SK-N-SH (cell line): ENCODE data around the gene EP300. TPM values are rescaled to one million over a fixed set of nuclear protein-coding genes. Genes with fewer than 3 reads are reported as not detected.

Experiments used
- CTCF ChIA-PET: fragments of 300-600, 350-600 bp; formaldehyde crosslinking; extraction: SDS; loops from one replicate; lab custom pipeline; 2021; lab: Yijun Ruan, JAX
- POLR2A ChIA-PET: fragments of 350-600 bp; sonication (Branson Sonifier 250); formaldehyde crosslinking; extraction: SDS; loops from one replicate; lab custom pipeline; 2020; ENCODE audit warnings: antibody characterized with exemption, inconsistent platforms; lab: Yijun Ruan, JAX
- DNase-seq: peaks from one replicate; pipeline ENCODE4 v3.0.0; 2012
- H2AFZ ChIP-seq: fragments of 200-600 bp; sonication (generic); 2 replicates; pipeline ENCODE4 v1.8.1; 2016; ENCODE audit warnings: antibody characterized with exemption, mild to moderate bottlenecking, low read depth
- H3F3A ChIP-seq: fragments of 200-600 bp; sonication (generic); replicated peaks from 2 replicates; pipeline ENCODE3; 2016; ENCODE audit warnings: antibody characterized with exemption, mild to moderate bottlenecking; ENCODE audit not compliant: insufficient read depth
- H3K27ac ChIP-seq, 2 experiments: fragments of 200-500 bp in 1 of 2; fragments of 200-600 bp in 1 of 2; sonication (Bioruptor generic) in 1 of 2; sonication (generic), shearing (Covaris generic) in 1 of 2; 2 replicates each; pipeline versions ENCODE4 v1.5.1 to v1.6.1; 2014 to 2016; ENCODE audit warnings: low read depth in 2 of 2, inconsistent platforms in 1 of 2, low read length in 1 of 2, mild to moderate bottlenecking in 1 of 2, mixed read lengths in 1 of 2
- H3K27me3 ChIP-seq: fragments of 200-600 bp; sonication (generic), shearing (Covaris generic); 2 replicates; pipeline ENCODE4 v1.6.1; 2016; ENCODE audit warnings: mixed run types; ENCODE audit not compliant: insufficient read depth
- H3K36me3 ChIP-seq, 2 experiments: fragments of 200-500 bp in 1 of 2; fragments of 200-600 bp in 1 of 2; sonication (Bioruptor generic) in 1 of 2; sonication (generic) in 1 of 2; replicated peaks in 1 of 2; 2 replicates each; pipeline versions ENCODE3 to v1.5.1; 2014 to 2016; ENCODE audit warnings: low read length in 1 of 2, mild to moderate bottlenecking in 1 of 2; ENCODE audit not compliant: insufficient read depth in 2 of 2, control insufficient read depth in 1 of 2
- H3K4me1 ChIP-seq, 2 experiments: fragments of 200-500 bp in 1 of 2; fragments of 200-600 bp in 1 of 2; sonication (Bioruptor generic) in 1 of 2; sonication (generic), shearing (Covaris generic) in 1 of 2; 2 replicates each; pipeline versions ENCODE4 v1.5.1 to v1.6.1; 2014 to 2016; ENCODE audit warnings: low read depth in 1 of 2, low read length in 1 of 2, mixed run types in 1 of 2; ENCODE audit not compliant: insufficient read depth in 2 of 2, control insufficient read depth in 1 of 2
- H3K4me2 ChIP-seq: fragments of 200-600 bp; sonication (generic), shearing (Covaris generic); 2 replicates; pipeline ENCODE4 v1.6.1; 2017; ENCODE audit warnings: mixed run types
- H3K4me3 ChIP-seq, 2 experiments: fragments of 200-500 bp in 1 of 2; fragments of 200-600 bp in 1 of 2; sonication (Bioruptor generic) in 1 of 2; sonication (generic), shearing (Covaris generic) in 1 of 2; 2 replicates each; pipeline versions ENCODE4 v1.5.1 to v1.8.1; 2014 to 2016; ENCODE audit warnings: low read depth in 2 of 2, inconsistent platforms in 1 of 2, low read length in 1 of 2, mild to moderate bottlenecking in 1 of 2, mixed read lengths in 1 of 2, moderate library complexity in 1 of 2
- H3K79me2 ChIP-seq: fragments of 200-600 bp; sonication (generic); 2 replicates; pipeline ENCODE4 v1.8.1; 2017; ENCODE audit warnings: mild to moderate bottlenecking; ENCODE audit not compliant: insufficient read depth
- H3K9ac ChIP-seq: fragments of 200-600 bp; sonication (generic); 2 replicates; pipeline ENCODE4 v1.6.1; 2017; ENCODE audit warnings: mixed run types
- H3K9me2 ChIP-seq: fragments of 200-600 bp; sonication (generic); 2 replicates; pipeline ENCODE4 v1.6.1; 2017; ENCODE audit warnings: mixed run types
- H3K9me3 ChIP-seq: fragments of 200-600 bp; sonication (generic); 2 replicates; pipeline ENCODE4 v1.6.1; 2017; ENCODE audit warnings: mixed run types, mild to moderate bottlenecking, moderate library complexity
- H4K20me1 ChIP-seq: fragments of 200-600 bp; sonication (generic); 2 replicates; pipeline ENCODE4 v1.6.1; 2017; ENCODE audit warnings: mild to moderate bottlenecking, mixed run types; ENCODE audit not compliant: insufficient read depth
- CHD2 ChIP-seq: fragments of 150-350 bp; IDR thresholded peaks from 2 replicates; pipeline ENCODE4 v1.6.1; 2018; ENCODE audit warnings: low read length; ENCODE audit not compliant: partially characterized antibody
- EP300 ChIP-seq, 2 experiments: IDR thresholded peaks; 2 replicates each; pipeline versions ENCODE4 v1.4.0 to v1.6.1; 2012; ENCODE audit warnings: borderline replicate concordance in 1 of 2, low read depth in 1 of 2, low read length in 1 of 2
- FOXJ3 ChIP-seq: sonication (generic); formaldehyde crosslinking; IDR thresholded peaks from 2 replicates; pipeline ENCODE4 v1.5.1; 2020; ENCODE audit warnings: mild to moderate bottlenecking, missing genetic modification reagents
- FOXM1 ChIP-seq: IDR thresholded peaks from 2 replicates; pipeline ENCODE4 v1.4.0; 2012; ENCODE audit warnings: low read depth, mild to moderate bottlenecking
- GATA2 ChIP-seq: sonication (generic); formaldehyde crosslinking; IDR thresholded peaks from 2 replicates; pipeline ENCODE4 v1.5.0; 2020; ENCODE audit warnings: mild to moderate bottlenecking, missing genetic modification reagents
- IRF3 ChIP-seq: fragments of 150-350 bp; IDR thresholded peaks from 2 replicates; pipeline ENCODE4 v1.6.1; 2016; ENCODE audit warnings: mild to moderate bottlenecking, low read depth, low read length
- MAX ChIP-seq: IDR thresholded peaks from 2 replicates; pipeline ENCODE4 v1.4.0; 2012; ENCODE audit warnings: low read depth
- MXI1 ChIP-seq: IDR thresholded peaks from 2 replicates; pipeline ENCODE4 v1.6.1; 2012; ENCODE audit warnings: mild to moderate bottlenecking, low read depth, low read length, improper control_type of control experiment
- NFIC ChIP-seq: IDR thresholded peaks from 2 replicates; pipeline ENCODE4 v1.4.0; 2012; ENCODE audit warnings: borderline replicate concordance
- RFX5 ChIP-seq: IDR thresholded peaks from 2 replicates; pipeline ENCODE4 v1.6.1; 2012; ENCODE audit warnings: mild to moderate bottlenecking, improper control_type of control experiment, low read length
- SIN3A ChIP-seq: IDR thresholded peaks from 2 replicates; pipeline ENCODE4 v1.6.1; 2012; ENCODE audit warnings: low read depth, mild to moderate bottlenecking, low read length, moderate library complexity, borderline replicate concordance
- SMC3 ChIP-seq: IDR thresholded peaks from 2 replicates; pipeline ENCODE4 v1.6.1; 2012; ENCODE audit warnings: low read depth, low read length, improper control_type of control experiment
- TAF1 ChIP-seq: IDR thresholded peaks from 2 replicates; pipeline ENCODE4 v1.6.1; 2012; ENCODE audit warnings: low read depth, mild to moderate bottlenecking, low read length, moderate library complexity, borderline replicate concordance
- TEAD4 ChIP-seq: IDR thresholded peaks from 2 replicates; pipeline ENCODE4 v1.4.0; 2012; ENCODE audit warnings: mild to moderate bottlenecking, borderline replicate concordance; ENCODE audit not compliant: insufficient read depth
- USF1 ChIP-seq: IDR thresholded peaks from 2 replicates; pipeline ENCODE4 v1.4.0; 2012; ENCODE audit warnings: low read depth, borderline replicate concordance
- WGBS: methylation state at CpG from one replicate; pipeline ENCODE4 v1.1.6; 2017; ENCODE audit warnings: low lambda C conversion rate; 5-methylcytosine and 5-hydroxymethylcytosine counted together
- polyA plus RNA-seq, 3 experiments: library from polyadenylated mRNA; depleted of rRNA; stranded (reverse); fragments of >200 nt; gene quantifications; 2 replicates each; pipeline ENCODE4 v1.2.3, GENCODE V29; 2012
- TF ChIP-seq, protein P1 (sequence below): IDR thresholded peaks from 2 replicates; pipeline ENCODE4; 2012
- TF ChIP-seq, protein P2 (sequence below): fragments of 200-600 bp; sonication (generic); IDR thresholded peaks from 2 replicates; pipeline ENCODE4 v1.6.1; 2017; ENCODE audit warnings: antibody characterized with exemption, mild to moderate bottlenecking, moderate library complexity

The EP300 gene
- polyA plus RNA-seq, 1 of the 3 experiments (the other 2 are of a cell fraction): 7.1 TPM

DNA sequence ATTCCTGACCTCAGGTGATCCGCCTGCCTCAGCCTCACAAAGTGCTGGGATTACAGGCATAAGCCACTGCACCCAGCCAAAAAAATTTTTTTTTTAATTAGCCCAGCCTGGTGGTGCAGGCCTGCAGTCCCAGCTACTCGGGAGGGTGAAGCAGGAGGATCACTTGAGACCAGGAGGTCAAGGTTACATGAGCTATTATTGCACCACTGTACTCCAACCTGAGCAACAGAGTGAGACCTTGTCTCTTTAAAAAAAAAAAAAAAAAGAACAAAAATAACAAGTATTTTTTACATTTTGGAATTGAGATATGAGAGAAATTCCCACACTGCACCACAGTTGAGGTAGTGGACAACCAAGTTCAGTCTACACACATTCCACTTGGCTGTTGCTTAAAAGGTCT, 99.1 kb downstream of the EP300 start (continued):
- TF ChIP-seq USF1: no peak
- no peak for TF ChIP-seq FOXJ3 (CRISPR knock-in tag)

GRCh38 chr22:41193829-41194228, 101.4 kb downstream of the EP300 start:
- H3K9me2 ChIP-seq: no peaks in the 10 kb centered on the region
- CTCF ChIA-PET: no interaction called here
- no peak overlapping the region for H2AFZ ChIP-seq
- no peaks in the 10 kb centered on the region for H3F3A ChIP-seq
- H3K9me3 ChIP-seq: no peaks in the 10 kb centered on the region
- H3K27ac ChIP-seq: no peak overlapping the region
- POLR2A ChIA-PET: no interaction called here
- no peak overlapping the region for H3K4me3 ChIP-seq
- no peaks in the 10 kb centered on the region for H3K36me3 ChIP-seq
- no peak overlapping the region for H3K4me2 ChIP-seq
- H3K9ac ChIP-seq: no peak overlapping the region
- H3K4me1 ChIP-seq: peaks cover 0 to 2% of the 10 kb centered on the region in 2 experiments; a peak in 1 of 4 replicates
- no peaks in the 10 kb centered on the region for H3K79me2 ChIP-seq
- H4K20me1 ChIP-seq: no peaks in the 10 kb centered on the region
- no peaks in the 10 kb centered on the region for H3K27me3 ChIP-seq
- no peak for TF ChIP-seq FOXM1
- TF ChIP-seq RFX5: no peak
- no peak for TF ChIP-seq CHD2
- no peak for TF ChIP-seq TAF1
- TF ChIP-seq TEAD4: no peak
- TF ChIP-seq, protein P1, sequence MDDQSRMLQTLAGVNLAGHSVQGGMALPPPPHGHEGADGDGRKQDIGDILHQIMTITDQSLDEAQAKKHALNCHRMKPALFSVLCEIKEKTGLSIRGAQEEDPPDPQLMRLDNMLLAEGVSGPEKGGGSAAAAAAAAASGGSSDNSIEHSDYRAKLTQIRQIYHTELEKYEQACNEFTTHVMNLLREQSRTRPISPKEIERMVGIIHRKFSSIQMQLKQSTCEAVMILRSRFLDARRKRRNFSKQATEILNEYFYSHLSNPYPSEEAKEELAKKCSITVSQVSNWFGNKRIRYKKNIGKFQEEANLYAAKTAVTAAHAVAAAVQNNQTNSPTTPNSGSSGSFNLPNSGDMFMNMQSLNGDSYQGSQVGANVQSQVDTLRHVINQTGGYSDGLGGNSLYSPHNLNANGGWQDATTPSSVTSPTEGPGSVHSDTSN: no peak
- no peak for TF ChIP-seq EP300 (IDR thresholded peaks at IDR 0.05; ENCODE audit: borderline replicate concordance in 1 of 2, low read depth in 1 of 2, low read length in 1 of 2)
- no peak for TF ChIP-seq SMC3
- TF ChIP-seq, protein P2, sequence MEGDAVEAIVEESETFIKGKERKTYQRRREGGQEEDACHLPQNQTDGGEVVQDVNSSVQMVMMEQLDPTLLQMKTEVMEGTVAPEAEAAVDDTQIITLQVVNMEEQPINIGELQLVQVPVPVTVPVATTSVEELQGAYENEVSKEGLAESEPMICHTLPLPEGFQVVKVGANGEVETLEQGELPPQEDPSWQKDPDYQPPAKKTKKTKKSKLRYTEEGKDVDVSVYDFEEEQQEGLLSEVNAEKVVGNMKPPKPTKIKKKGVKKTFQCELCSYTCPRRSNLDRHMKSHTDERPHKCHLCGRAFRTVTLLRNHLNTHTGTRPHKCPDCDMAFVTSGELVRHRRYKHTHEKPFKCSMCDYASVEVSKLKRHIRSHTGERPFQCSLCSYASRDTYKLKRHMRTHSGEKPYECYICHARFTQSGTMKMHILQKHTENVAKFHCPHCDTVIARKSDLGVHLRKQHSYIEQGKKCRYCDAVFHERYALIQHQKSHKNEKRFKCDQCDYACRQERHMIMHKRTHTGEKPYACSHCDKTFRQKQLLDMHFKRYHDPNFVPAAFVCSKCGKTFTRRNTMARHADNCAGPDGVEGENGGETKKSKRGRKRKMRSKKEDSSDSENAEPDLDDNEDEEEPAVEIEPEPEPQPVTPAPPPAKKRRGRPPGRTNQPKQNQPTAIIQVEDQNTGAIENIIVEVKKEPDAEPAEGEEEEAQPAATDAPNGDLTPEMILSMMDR: no peak
- TF ChIP-seq IRF3: no peak
- TF ChIP-seq MAX: no peak
- TF ChIP-seq MXI1: no peak
- TF ChIP-seq SIN3A: no peak
- TF ChIP-seq NFIC: no peak
- TF ChIP-seq GATA2 (CRISPR knock-in tag): no peak
- 86% methylated on average over 4 of the region's 6 CpGs for WGBS
- DNase-seq: no peak
